GM21717 (cell line): Measurements from ENCODE around the gene UAP1L1.
A peak's percentile ranks its signal among the peaks of the same experiment; 100 is the strongest.

Experiments
- ATAC-seq: cut with Tn5 transposase; IDR thresholded peaks from one replicate; pipeline ENCODE4 v1.9.1; 2021; ENCODE audit warnings: mild to moderate bottlenecking, moderate library complexity; ENCODE audit not compliant: unreplicated experiment

The UAP1L1 gene

GRCh38 chr9:137071282-137071681 is 6.0 kb upstream of the UAP1L1 start:
- no peak for ATAC-seq

DNA sequence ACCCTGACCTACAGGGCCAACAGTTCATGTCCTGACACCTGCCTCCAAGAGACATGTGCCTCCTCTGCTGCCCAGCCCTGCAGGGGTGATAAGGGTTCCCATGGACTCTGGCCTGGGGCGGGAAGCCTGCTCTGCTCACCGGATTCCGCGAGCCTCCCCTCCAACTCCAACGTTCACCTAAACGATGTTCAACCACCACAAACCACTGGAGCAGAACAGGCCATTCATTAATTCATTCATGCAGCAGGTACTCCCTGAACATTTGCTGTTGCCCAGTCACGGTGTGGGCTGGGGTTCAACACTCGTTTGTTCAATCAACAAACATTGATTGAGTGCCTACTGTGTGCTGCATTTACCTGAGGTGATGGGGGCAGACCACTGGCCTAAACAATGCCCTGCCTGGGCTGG is 3.3 kb upstream of the UAP1L1 start:
- no peak for ATAC-seq

- no peak for ATAC-seq
Observed at GRCh38 chr9:137074657-137075274, 2.6 kb upstream of the UAP1L1 start.

- no peak for ATAC-seq
Observed at GRCh38 chr9:137075275-137075775, 2.0 kb upstream of the UAP1L1 start.

DNA sequence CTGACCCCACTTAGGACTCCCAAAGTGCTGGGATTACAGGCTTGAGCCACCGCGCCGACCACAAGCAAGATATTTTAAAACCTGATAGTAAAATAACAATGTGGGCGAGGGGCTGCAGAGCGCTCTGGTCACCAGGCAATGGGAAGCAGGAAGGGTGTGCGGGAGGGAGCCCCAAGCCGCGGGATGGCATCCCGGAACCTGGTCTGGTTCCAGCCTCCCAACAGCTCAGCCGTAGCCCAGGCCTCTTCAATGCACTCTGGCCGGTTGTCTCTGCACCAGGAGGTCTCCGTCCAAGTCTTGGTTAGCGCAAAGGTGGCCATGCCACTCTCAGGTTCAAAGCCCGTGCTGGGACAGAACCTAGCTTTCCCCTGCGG is 694 bp upstream of the UAP1L1 start:
- ATAC-seq: no peak

DNA sequence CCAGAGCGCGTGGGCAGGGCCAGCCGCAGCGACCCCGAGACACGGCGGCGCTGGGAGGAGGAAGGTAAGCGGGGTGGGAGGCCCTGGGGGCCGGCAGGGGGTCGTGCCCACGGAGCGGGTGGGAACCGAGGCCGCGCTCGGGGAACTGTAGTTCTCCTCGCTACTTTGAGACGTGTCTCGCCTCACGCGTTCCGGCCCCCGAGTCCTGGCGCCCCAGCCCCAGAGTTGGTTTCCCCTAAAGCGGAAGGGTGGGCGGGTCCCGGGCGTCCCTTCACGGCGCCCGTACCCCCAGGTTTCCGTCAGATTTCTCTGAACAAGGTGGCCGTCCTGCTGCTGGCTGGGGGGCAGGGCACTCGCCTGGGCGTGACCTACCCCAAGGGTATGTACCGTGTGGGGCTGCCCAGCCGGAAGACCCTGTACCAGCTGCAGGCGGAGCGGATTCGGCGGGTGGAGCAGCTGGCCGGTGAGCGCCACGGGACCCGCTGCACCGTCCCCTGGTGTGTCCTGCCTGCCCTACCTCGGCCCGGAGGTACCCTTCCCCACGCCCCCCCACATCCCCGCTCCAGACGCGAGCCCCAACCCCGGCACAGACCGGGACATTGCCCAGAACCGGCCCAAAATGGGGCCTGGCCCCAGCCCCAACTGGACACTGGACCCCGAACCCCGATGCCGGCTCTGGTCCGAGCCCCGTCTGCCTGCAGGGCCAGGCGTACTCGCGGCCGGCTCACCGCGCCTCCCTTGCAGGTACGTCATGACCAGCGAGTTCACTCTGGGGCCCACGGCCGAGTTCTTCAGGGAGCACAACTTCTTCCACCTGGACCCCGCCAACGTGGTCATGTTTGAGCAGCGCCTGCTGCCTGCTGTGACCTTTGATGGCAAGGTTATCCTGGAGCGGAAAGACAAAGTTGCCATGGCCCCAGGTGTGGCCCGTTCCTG is 709 bp downstream of the UAP1L1 start:
- no peak for ATAC-seq

DNA sequence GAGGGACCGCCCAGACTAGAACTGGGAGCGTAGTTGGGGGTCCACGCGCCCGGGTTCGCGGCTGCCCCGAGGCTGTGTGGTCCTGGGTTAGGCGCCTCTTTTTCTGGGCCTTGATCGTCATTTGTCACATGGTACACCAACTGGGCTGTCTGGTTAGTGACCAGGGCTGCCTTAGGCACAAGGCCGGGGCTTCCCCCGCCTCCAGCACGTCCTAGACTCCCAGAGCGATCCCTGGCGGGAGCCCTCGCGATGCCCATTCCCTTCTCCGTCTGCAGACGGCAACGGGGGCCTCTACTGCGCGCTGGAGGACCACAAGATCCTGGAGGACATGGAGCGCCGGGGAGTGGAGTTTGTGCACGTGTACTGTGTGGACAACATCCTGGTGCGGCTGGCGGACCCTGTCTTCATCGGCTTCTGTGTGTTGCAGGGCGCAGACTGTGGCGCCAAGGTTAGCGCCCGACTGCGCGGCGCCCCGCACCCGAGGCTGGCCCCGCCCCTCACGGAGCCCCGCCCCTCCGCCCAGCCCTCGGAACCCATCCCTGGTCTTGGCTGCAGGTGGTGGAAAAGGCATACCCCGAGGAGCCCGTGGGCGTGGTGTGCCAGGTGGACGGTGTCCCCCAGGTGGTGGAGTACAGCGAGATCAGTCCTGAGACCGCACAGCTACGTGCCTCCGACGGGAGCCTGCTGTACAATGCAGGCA is 1.5 kb downstream of the UAP1L1 start:
- no peak for ATAC-seq

DNA sequence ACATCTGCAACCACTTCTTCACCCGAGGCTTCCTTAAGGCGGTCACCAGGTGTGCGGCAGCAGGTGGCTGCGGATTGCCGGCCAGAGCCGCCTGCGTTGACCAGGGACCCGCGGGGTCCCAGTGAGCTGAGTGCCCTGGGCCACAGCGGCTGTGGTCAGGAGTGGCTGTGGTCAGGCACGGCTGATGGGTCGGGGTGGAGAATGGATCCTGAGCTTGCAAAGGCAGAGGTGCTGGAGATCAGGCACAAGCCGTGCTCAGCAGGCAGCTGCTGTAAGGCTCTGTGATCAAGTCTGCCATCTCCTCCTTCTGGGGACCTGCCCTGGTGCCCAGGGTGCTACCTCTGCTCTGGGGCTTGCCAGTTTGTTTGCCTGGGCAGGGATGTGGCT is 2.1 kb downstream of the UAP1L1 start:
- no peak for ATAC-seq

- no peak for ATAC-seq
Observed at GRCh38 chr9:137080260-137081122, 3.2 kb downstream of the UAP1L1 start.

DNA sequence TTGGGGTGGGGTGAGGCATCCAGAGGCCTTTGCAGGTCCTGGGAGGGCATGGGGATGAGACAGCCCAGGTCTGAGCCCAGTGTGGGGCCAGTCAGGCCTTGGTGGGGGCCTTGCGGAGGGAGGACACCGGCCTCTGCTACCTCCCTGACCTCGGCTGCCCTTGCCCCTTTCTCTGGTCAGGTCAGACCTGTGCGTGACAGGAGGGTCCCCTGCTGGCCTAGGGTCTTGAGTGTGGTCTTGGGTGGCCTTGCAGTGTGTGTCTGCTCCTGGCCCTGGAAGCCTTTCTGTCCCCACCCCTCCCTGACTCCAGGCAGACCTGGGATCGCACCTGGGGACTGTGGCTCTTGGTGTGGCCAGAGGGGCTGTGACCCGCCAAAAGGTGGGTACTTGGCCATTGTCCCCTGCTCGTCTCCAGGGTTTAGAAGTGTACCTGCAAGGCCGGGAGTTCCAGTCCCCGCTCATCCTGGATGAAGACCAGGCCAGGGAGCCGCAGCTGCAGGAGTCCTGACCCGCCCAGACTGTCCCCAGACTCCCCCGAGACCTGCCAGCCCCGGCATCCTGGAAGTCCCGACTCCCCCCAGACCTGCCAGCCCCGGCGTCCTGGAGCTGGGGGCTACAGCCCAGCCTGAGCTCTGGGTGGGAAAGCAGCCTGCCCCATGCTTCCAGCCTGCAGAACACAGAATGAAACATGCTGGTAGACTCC is 5.1 kb downstream of the UAP1L1 start:
- no peak for ATAC-seq

GRCh38 chr9:137082925-137083290 is 5.6 kb downstream of the UAP1L1 start:
- ATAC-seq: no peak

DNA sequence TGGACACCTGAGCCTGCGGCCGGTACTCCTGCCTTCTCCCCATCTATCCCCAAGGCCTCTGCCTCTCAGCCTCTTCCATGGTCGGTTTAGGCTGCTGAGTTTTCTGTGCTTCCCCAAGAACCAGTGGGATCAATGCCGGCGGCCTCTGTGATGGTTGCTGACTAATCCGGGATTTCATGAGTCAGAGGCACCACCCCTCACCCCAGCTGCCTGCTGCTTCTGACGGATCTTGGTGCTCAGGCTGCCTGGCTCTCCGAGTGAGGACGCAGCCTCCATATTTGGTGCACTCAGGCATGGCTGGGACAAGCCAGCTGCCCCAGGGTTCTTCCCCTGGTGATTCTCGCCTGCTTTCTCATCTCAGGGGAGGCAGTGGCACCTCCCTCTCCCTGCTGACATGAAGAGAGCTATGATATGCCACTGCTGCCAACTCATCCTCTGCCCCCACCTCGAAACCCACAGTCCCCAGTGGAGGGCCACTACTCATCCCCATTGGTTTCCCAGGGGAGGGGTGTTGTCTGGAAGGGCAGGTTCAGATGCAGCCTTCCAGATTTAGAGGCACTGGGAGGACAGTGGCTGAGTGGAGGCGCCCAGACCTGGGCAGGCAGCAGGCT is 6.2 kb downstream of the UAP1L1 start:
- ATAC-seq: no peak

- ATAC-seq: no peak
Observed at GRCh38 chr9:137084526-137084925, 7.2 kb downstream of the UAP1L1 start.

GRCh38 chr9:137085920-137086530 is 8.7 kb downstream of the UAP1L1 start:
- ATAC-seq: peak; percentile 4

GRCh38 chr9:137086531-137087408 is 9.5 kb downstream of the UAP1L1 start, which contains the start of gene MAN1B1:
Gene MAN1B1 (plus strand): TSS chr9:137086985. CDS start chr9:137087000, 15 bp downstream.
- ATAC-seq: peak; percentile 65

GRCh38 chr9:137087409-137087925 is 10.2 kb downstream of the UAP1L1 start:
- peak; percentile 1 for ATAC-seq

DNA sequence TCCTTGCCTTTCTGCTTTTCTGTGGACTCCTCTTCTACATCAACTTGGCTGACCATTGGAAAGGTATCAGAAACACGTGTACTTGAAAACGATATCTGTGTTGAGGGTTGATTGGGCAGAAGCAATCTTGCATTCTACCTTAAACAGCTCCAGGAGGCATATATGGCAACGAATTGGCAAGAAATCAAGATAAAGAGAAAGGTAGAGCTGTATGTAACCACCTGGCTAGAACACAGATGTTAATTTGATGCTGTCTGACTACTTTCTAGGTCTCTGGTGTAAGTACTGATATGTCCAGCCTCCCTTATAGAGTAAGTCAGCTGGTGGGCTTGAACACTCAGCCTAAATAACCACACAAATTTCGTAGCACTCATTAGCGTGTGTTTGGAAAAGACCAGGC is 10.8 kb downstream of the UAP1L1 start:
- no peak for ATAC-seq
